SJCRH30 (cell line): ENCODE results near the gene FOXE3. TPM values are rescaled to one million over a fixed set of nuclear protein-coding genes. Genes with fewer than 3 reads are reported as not detected.

ENCODE experiments used
- DNase-seq, 2 experiments: peaks; one replicate each; pipeline ENCODE4 v3.0.0-alpha.2; 2015 to 2020
- H3K27ac ChIP-seq: fragments of 250-450 bp; sonication (Bioruptor Pico); 2 replicates; pipeline ENCODE4 v1.5.1; 2020; ENCODE audit warnings: mild to moderate bottlenecking, moderate library complexity
- H3K27me3 ChIP-seq: fragments of 250-450 bp; sonication (Bioruptor Pico); 2 replicates; pipeline ENCODE4 v1.5.1; 2020; ENCODE audit warnings: mild to moderate bottlenecking, moderate library complexity
- H3K36me3 ChIP-seq: fragments of 250-450 bp; sonication (Bioruptor Pico); 2 replicates; pipeline ENCODE4 v1.5.1; 2020; ENCODE audit warnings: mild to moderate bottlenecking, moderate library complexity
- H3K4me1 ChIP-seq: fragments of 250-450 bp; sonication (Bioruptor Pico); 2 replicates; pipeline ENCODE4 v1.5.1; 2020; ENCODE audit warnings: mild to moderate bottlenecking, moderate library complexity
- H3K4me3 ChIP-seq: fragments of 250-450 bp; sonication (Bioruptor Pico); 2 replicates; pipeline ENCODE4 v1.5.1; 2020; ENCODE audit warnings: mild to moderate bottlenecking, moderate library complexity
- H3K9me3 ChIP-seq: fragments of 250-450 bp; sonication (Bioruptor Pico); replicated peaks from 2 replicates; pipeline ENCODE4 v1.5.1; 2020; ENCODE audit warnings: mild to moderate bottlenecking, moderate library complexity
- total RNA-seq: library from RNA; depleted of rRNA; stranded (reverse); fragments of >200 nt; shearing (Covaris generic); gene quantifications from 2 replicates; pipeline ENCODE4 v1.2.3, GENCODE V29; 2014

FOXE3 gene
- total RNA-seq, 1 experiment from 2014 or later: not detected

DNA sequence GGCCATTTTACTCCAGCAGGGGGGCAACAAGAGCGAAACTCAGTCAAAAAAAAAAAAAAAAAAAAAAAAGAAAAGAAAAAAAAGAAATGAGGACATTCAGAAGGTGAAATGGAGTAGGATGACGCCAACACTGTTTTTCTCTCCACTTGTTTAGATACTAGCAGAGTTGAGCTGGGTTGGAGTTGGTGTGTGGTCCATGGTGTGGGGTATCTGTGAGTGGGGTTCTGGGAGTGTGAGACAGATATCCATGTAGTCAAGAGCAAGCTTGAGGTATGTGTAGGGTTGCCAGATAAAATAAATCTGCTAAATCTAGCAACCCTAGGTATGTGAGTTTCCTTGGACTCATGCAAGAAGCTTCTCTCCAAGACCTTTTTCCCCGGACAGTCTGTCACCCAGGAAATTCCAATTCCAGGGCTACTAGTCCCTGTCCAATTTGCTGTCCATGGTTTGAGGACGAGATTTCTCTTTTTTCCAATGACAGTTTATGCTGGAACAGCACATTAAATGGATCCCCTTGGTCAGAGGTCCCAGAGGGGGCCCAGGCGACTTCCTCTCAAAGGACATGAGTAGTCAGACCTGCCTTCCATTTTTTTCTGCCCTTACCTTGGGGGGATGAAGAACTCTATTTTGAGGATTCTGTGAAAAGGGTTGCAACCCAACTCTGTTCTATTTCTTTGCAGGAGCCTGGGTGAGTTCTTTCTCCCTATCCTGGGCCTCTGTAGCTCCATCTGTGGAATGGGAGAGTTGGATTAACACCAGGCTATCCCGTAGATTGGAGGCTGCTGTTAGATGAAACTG lies 19.6 kb downstream of the FOXE3 start:
- Histone ChIP-seq H3K4me3 (peak overlapping the region; percentile 95), H3K4me1 (no peaks in the 10 kb centered on the region), H3K27ac (no peak overlapping the region), H3K9me3 (no peaks in the 10 kb centered on the region), H3K36me3 (peaks cover 6% of the 10 kb centered on the region; the same call in 1 of the 2 replicates), H3K27me3 (no peaks in the 10 kb centered on the region)
- no peak for DNase-seq

DNA sequence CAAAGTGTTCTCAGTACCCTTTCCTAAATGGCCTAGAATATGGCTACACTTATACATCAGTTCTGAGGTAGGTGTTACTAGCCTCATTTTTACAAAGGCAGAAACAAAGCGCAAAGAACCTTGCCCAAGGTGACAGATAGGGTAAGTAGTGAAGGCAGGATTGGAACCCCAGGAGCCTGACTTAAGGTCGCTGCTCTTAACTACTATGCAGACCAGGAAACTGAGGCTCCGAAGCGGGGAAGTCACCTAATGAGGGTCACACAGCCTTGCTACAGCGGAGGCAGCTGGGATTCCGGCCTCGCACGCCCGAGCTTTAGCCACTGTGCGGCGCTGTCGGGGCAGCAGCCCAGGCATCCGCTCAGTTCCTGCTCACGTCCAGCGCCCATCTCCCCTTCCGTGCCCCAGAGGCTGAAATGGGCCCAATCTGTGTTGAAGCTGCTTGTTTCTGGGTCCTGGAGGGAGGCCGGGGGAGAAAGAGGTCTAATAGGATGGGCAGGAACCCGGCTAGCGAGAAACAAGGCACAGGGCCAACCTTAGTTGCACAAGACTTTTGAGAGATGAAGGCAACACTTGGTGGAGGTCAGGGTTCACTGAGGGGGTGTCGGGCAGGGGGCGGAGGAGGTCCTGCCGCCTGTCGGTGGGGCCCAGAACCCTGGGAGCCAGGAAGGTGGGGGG lies 20.4 kb downstream of the FOXE3 start:
- H3K27me3 ChIP-seq: no peaks in the 10 kb centered on the region
- H3K4me1 ChIP-seq: no peaks in the 10 kb centered on the region
- peak overlapping the region; percentile 76 for H3K27ac ChIP-seq

DNA sequence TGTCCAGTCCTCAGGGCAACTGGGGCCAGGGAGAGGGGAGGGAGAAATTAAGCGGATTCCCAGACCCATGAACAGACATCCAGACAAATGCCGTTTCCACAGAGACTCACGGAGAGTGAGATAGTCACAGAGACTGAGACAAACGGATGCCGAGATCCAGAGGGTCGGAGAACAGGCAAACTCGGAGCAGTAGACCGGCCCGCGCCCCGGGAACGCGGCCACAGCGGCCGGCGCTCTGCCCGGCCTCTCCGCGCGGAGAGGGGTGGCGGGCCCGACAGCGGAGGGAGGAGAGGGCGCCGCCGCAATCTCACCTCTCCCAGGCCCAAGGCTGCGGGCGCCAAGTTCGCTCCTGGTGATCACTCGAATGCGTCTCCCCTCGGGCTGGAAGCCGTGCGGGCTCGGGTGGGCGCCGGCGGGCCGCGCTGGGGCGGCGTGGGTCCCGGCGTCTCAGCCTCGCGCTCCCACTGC lies 20.9 kb downstream of the FOXE3 start:
- Histone ChIP-seq H3K27ac (peak overlapping the region; percentile 76), H3K36me3 (peaks cover 6% of the 10 kb centered on the region; the same call in 1 of the 2 replicates), H3K9me3 (no peaks in the 10 kb centered on the region), H3K4me3 (peak overlapping the region; percentile 95), H3K4me1 (no peaks in the 10 kb centered on the region), H3K27me3 (no peaks in the 10 kb centered on the region)
- peak; percentile 32 to 60 for DNase-seq

More for the DNA sequence above, 20.4 kb downstream of the FOXE3 start:
- Histone ChIP-seq H3K4me3 (peak overlapping the region; percentile 95), H3K9me3 (no peaks in the 10 kb centered on the region), H3K36me3 (peaks cover 6% of the 10 kb centered on the region; the same call in 1 of the 2 replicates)
- DNase-seq: peak; percentile 83 to 91

DNA sequence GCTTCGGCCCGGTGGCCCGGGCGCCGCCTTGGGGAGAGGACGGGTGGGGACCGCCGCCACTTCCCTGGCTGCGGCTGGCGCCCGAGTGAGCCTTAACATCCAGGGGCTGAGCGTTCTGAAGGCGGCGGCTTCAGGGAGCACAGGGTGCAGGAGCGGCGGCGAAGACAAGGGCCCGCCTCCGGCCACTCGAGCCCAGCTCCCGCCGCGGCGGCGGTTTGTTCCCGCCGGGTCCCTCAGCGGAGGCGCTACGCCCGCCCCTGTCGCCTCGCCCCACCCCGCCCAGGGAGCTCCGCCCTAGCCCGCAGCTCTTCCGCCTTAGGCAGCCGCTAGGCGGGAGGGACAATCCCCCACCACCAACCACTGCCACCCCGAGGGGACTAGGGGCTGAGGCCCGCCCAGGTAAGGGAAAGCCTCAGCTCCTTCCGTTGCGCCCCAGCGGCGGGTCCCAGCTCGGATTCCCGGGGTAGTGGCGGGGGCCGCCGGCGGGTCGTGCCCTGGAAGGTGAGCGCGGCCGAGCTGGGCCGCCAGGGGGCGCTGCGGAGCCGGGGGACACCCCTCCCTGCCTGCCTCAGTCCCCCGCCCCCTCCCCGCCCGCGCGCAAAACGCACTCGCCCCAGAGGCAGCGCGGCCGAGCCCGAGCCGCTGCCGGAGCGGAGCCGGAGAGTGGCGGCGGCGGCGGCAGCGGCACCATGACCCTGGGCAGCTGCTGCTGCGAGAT lies 21.5 kb downstream of the FOXE3 start, which contains the start of gene FOXD2:
Gene FOXD2, plus strand, starts transcription at position 598 of the 718 bp plus-strand sequence. Its CDS starts 92 bp downstream, at position 690.
- DNase-seq: peak; percentile 95
- H3K27me3 ChIP-seq: no peaks in the 10 kb centered on the region

GRCh38 chr1:47438165-47439016 lies 22.3 kb downstream of the FOXE3 start:
- Histone ChIP-seq H3K4me1 (no peaks in the 10 kb centered on the region), H3K36me3 (no peaks in the 10 kb centered on the region), H3K27ac (peak overlapping the region; percentile 76), H3K27me3 (no peaks in the 10 kb centered on the region), H3K4me3 (peak overlapping the region; percentile 95), H3K9me3 (no peaks in the 10 kb centered on the region)
- DNase-seq: no peak

More for the DNA sequence above, 21.5 kb downstream of the FOXE3 start, which contains the start of gene FOXD2:
- Histone ChIP-seq H3K36me3 (peaks cover 6% of the 10 kb centered on the region; the same call in 1 of the 2 replicates), H3K9me3 (no peaks in the 10 kb centered on the region), H3K4me3 (peak within 1 kb of the TSS; percentile 95), H3K4me1 (no peaks in the 10 kb centered on the region), H3K27ac (peak within 1 kb of the TSS; percentile 76)

DNA sequence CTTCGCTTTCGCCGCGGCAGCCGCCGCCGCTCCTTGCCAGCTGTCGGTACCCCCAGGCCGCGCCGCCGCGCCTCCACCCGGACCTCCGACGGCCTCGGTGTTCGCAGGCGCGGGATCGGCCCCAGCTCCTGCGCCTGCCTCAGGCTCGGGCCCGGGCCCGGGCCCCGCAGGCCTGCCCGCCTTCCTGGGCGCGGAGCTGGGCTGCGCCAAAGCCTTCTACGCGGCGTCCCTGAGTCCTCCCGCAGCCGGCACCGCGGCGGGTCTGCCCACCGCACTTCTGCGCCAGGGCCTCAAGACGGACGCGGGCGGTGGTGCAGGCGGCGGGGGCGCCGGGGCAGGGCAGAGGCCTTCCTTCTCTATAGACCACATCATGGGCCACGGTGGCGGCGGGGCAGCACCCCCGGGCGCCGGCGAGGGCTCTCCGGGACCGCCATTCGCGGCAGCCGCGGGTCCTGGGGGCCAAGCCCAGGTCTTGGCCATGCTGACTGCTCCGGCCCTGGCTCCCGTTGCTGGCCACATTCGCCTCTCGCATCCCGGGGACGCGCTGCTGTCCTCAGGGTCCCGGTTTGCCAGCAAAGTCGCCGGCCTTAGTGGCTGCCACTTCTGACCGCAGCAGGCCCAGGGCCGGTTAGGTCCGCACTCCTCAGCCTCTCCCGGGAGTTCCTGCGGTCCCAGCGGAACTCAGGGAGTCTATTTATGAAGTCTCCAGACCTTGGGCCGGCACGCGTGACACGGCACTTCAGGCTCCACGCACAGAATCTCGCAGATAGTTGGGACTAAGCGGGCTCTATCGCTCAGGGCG lies 23.1 kb downstream of the FOXE3 start:
- Histone ChIP-seq H3K4me1 (no peaks in the 10 kb centered on the region), H3K9me3 (no peaks in the 10 kb centered on the region), H3K36me3 (no peaks in the 10 kb centered on the region), H3K27ac (no peak overlapping the region), H3K4me3 (no peak overlapping the region), H3K27me3 (no peaks in the 10 kb centered on the region)
- no peak for DNase-seq

GRCh38 chr1:47439819-47440598 lies 23.9 kb downstream of the FOXE3 start:
- Histone ChIP-seq H3K36me3 (no peaks in the 10 kb centered on the region), H3K4me3 (no peak overlapping the region), H3K9me3 (no peaks in the 10 kb centered on the region), H3K27ac (no peak overlapping the region), H3K27me3 (no peaks in the 10 kb centered on the region), H3K4me1 (no peaks in the 10 kb centered on the region)
- DNase-seq: no peak

DNA sequence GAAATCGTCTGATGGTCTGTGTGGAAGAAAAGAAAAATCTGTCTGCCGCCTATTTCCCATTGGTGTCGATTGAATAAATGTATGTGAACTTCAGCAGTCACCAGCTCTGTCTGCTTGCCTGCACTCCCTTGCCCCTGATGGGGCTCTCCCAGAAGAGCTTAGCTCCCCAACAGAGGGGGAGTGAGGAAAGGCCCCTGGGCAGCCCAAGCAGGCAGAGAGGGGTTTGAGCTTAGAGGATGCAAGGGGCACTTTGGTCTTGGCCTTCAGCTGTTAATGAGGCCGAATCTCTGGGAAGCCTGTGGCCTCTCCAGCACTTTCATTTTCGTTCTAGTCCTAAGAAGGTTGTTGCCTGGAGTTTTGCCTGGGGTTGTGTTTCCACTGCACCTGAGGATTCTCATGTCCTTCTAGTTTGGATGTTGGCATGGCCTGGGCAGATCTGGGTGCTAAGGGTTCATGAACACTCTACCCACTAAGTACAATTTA lies 24.6 kb downstream of the FOXE3 start:
- H3K27ac ChIP-seq: no peak overlapping the region
- no peaks in the 10 kb centered on the region for H3K27me3 ChIP-seq
- H3K36me3 ChIP-seq: no peaks in the 10 kb centered on the region
- H3K4me3 ChIP-seq: no peak overlapping the region
- no peaks in the 10 kb centered on the region for H3K9me3 ChIP-seq
- DNase-seq: no peak
- no peaks in the 10 kb centered on the region for H3K4me1 ChIP-seq

DNA sequence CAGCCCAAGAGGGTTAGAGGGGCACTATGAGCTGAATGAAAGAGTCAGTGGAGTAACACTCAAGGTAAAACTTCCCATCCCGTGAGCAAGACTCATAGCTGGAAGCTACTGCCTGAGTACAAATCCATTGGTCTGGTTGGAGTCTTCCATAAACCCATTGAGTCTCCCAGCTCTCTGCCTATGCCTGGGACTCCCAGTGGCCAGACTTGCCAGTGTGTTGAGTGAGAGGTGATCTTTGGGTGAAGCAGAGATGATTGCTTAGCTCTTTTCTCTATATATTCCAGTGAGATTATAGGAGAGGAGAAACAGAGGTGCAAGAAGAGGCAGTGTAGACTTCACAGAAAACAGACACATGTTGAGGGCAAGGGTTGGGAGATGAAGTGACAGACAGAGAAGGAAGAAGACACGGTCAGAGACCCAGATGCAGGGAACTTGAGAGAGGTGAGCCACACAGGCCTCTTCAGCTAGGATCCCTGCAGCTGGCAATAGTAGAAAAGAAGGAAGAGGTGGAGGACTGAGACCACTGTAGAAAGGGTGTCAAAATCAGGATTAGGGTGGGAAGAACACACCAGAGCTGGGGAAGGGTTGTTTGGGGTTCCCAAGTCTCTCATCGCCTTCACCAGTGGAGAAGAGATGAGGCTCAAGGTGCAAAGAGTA lies 25.5 kb downstream of the FOXE3 start:
- Histone ChIP-seq H3K4me3 (no peak overlapping the region), H3K27me3 (no peaks in the 10 kb centered on the region), H3K27ac (no peak overlapping the region), H3K36me3 (no peaks in the 10 kb centered on the region), H3K4me1 (no peaks in the 10 kb centered on the region), H3K9me3 (no peaks in the 10 kb centered on the region)
- DNase-seq: no peak

- Histone ChIP-seq H3K27ac (no peak overlapping the region), H3K27me3 (no peaks in the 10 kb centered on the region), H3K36me3 (no peaks in the 10 kb centered on the region), H3K4me1 (no peaks in the 10 kb centered on the region), H3K9me3 (no peaks in the 10 kb centered on the region), H3K4me3 (no peak overlapping the region)
- no peak for DNase-seq
Measured at GRCh38 chr1:47442202-47442601, 26.1 kb downstream of the FOXE3 start.

DNA sequence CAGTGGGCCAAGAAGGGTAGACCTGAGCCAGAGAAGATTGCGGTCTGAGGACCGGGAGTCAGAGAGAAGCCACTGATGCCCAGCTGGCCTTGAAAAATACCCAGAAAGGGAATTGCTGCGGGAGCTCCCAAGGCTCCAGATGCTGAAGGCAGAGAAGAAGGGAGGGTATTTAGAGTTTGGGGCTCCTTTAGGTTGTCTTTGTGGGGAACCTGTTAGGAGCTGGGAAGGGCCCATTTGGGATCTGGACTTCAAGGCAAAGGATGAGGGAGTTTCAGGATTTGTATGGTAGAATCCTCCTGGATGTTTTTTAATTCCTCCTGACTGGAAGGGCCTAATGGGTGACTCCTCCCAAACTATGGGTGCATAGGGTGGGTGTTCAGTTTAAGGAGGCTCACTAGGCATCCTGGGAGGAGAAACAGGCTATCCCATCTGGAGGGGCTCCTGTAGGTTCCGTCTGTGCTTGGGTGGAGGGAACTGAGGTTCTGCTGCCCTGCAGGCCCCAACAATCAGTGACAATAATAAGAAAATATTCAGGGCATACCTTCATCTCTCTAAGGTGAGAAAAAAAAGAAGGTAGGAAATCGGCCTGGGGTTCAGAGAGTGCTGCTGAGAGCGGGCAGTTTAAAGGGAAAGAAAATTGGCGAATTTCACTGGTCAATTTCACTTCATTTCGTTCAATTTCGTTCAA lies 26.9 kb downstream of the FOXE3 start:
- Histone ChIP-seq H3K4me3 (no peak overlapping the region), H3K4me1 (no peaks in the 10 kb centered on the region), H3K27ac (no peak overlapping the region), H3K36me3 (no peaks in the 10 kb centered on the region), H3K27me3 (no peaks in the 10 kb centered on the region), H3K9me3 (no peaks in the 10 kb centered on the region)
- no peak for DNase-seq
